H1 (cell line): ENCODE results near the gene NAV2. TPM values are rescaled to one million over a fixed set of nuclear protein-coding genes. Genes with fewer than 3 reads are reported as not detected.

Experiments used
- CTCF ChIA-PET: fragments of 300-600 bp; sonication (Branson Sonifier 250); formaldehyde crosslinking; loops from one replicate; lab custom pipeline; 2021; ENCODE audit not compliant: partially characterized antibody; lab: Charles Lee
- POLR2A ChIA-PET: fragments of 300-600 bp; sonication (Branson Sonifier 250); formaldehyde crosslinking; loops from one replicate; lab custom pipeline; 2021; ENCODE audit warnings: inconsistent platforms; ENCODE audit not compliant: partially characterized antibody; lab: Charles Lee
- DNase-seq, 2 experiments: peaks; one replicate each; pipeline versions ENCODE4 v3.0.0 to v3.0.0-alpha.2; 2010 to 2022; ENCODE audit warnings: low spot score in 2 of 2, low read depth in 1 of 2, mixed read lengths in 1 of 2
- FAIRE-seq: peaks from 2 replicates; lab custom pipeline; 2011; peaks lifted over from hg19 to GRCh38; lab: Jason Lieb, UNC
- H2AFZ ChIP-seq: 2 replicates; pipeline ENCODE4 v1.8.1; 2012; ENCODE audit warnings: low read length, inconsistent platforms
- H2AK5ac ChIP-seq: 2 replicates; pipeline ENCODE4 v1.6.1; 2013; ENCODE audit warnings: low read depth, low read length
- H2BK120ac ChIP-seq: replicated peaks from 2 replicates; pipeline ENCODE3; 2013; ENCODE audit warnings: low read depth, low read length, inconsistent platforms
- H2BK12ac ChIP-seq: 2 replicates; pipeline ENCODE4 v1.6.1; 2013; ENCODE audit warnings: low read depth, low read length
- H2BK15ac ChIP-seq: 2 replicates; pipeline ENCODE4 v1.6.1; 2013; ENCODE audit warnings: low read length
- H2BK20ac ChIP-seq: 2 replicates; pipeline ENCODE4 v1.6.1; 2013; ENCODE audit warnings: low read length
- H2BK5ac ChIP-seq: 2 replicates; pipeline ENCODE4 v1.6.1; 2013; ENCODE audit warnings: low read depth, low read length
- H3K14ac ChIP-seq: 2 replicates; pipeline ENCODE4 v1.6.1; 2013; ENCODE audit warnings: inconsistent platforms; ENCODE audit not compliant: insufficient read length
- H3K18ac ChIP-seq: 2 replicates; pipeline ENCODE4 v1.6.1; 2013; ENCODE audit warnings: low read length; ENCODE audit errors: extremely low read depth
- H3K23ac ChIP-seq: 2 replicates; pipeline ENCODE4 v1.6.1; 2013; ENCODE audit warnings: inconsistent platforms; ENCODE audit not compliant: insufficient read length
- H3K23me2 ChIP-seq: 2 replicates; pipeline ENCODE4 v1.6.1; 2013; ENCODE audit warnings: low read depth, low read length
- H3K27ac ChIP-seq: 2 replicates; pipeline ENCODE4 v1.6.1; 2011; ENCODE audit warnings: low read depth, low read length, inconsistent platforms
- H3K27me3 ChIP-seq, 4 experiments: replicated peaks in 1 of 4; 1 replicate in 1 of 4; 2 replicates in 3 of 4; pipeline versions ENCODE4 v1.6.1 to v1.8.1; 2011 to 2013; ENCODE audit warnings: low read length in 3 of 4, mild to moderate bottlenecking in 3 of 4, inconsistent platforms in 2 of 4, mixed read lengths in 2 of 4, moderate library complexity in 1 of 4; ENCODE audit not compliant: control insufficient read depth in 3 of 4, insufficient read depth in 3 of 4; ENCODE audit errors: extremely low read depth in 1 of 4
- H3K36me3 ChIP-seq, 4 experiments: 2 replicates each; pipeline versions ENCODE4 v1.6.1 to v1.8.1; 2011 to 2013; ENCODE audit warnings: mild to moderate bottlenecking in 4 of 4, low read length in 3 of 4, moderate library complexity in 2 of 4, control low read depth in 1 of 4, inconsistent platforms in 1 of 4; ENCODE audit not compliant: insufficient read depth in 4 of 4, control insufficient read depth in 2 of 4
- H3K4ac ChIP-seq: replicated peaks from 2 replicates; pipeline ENCODE3; 2013; ENCODE audit warnings: low read length, low read depth, mixed read lengths, inconsistent platforms; ENCODE audit not compliant: insufficient read length
- H3K4me1 ChIP-seq, 4 experiments: replicated peaks in 1 of 4; 1 replicate in 1 of 4; 2 replicates in 3 of 4; pipeline versions ENCODE4 v1.6.1 to v1.8.1; 2011 to 2013; ENCODE audit warnings: low read length in 3 of 4, inconsistent platforms in 2 of 4, mixed read lengths in 1 of 4; ENCODE audit not compliant: insufficient read depth in 4 of 4, control insufficient read depth in 3 of 4
- H3K4me2 ChIP-seq, 2 experiments: 2 replicates each; pipeline versions ENCODE4 v1.6.1 to v1.8.1; 2011 to 2013; ENCODE audit warnings: low read depth in 2 of 2, low read length in 2 of 2, control low read depth in 1 of 2, inconsistent platforms in 1 of 2, mild to moderate bottlenecking in 1 of 2; ENCODE audit not compliant: insufficient read depth in 1 of 2
- H3K4me3 ChIP-seq, 4 experiments: fragments of 200-600, 300-600 bp in 1 of 4; sonication (generic), shearing (Covaris generic), sonication (Bioruptor Twin) in 1 of 4; 2 replicates each; pipeline versions ENCODE4 v1.5.1 to v1.8.1; 2011 to 2016; ENCODE audit warnings: low read length in 4 of 4, low read depth in 3 of 4, control low read depth in 2 of 4, inconsistent platforms in 2 of 4, mild to moderate bottlenecking in 2 of 4, mixed read lengths in 1 of 4, moderate library complexity in 1 of 4; ENCODE audit not compliant: insufficient read depth in 2 of 4; ENCODE audit errors: extremely low read depth in 1 of 4
- H3K56ac ChIP-seq: replicated peaks from 2 replicates; pipeline ENCODE3; 2013; ENCODE audit warnings: low read depth, mild to moderate bottlenecking, mixed read lengths, low read length, inconsistent platforms; ENCODE audit not compliant: insufficient read length
- H3K79me1 ChIP-seq: 2 replicates; pipeline ENCODE4 v1.6.1; 2013; ENCODE audit warnings: low read depth, low read length, control low read depth
- H3K79me2 ChIP-seq, 2 experiments: 2 replicates each; pipeline versions ENCODE4 v1.6.1 to v1.8.1; 2012 to 2013; ENCODE audit warnings: low read length in 2 of 2, mild to moderate bottlenecking in 2 of 2, inconsistent platforms in 1 of 2; ENCODE audit not compliant: insufficient read depth in 2 of 2, control insufficient read depth in 1 of 2
- H3K9ac ChIP-seq, 4 experiments: replicated peaks in 1 of 4; 1 replicate in 1 of 4; 2 replicates in 3 of 4; pipeline versions ENCODE4 v1.6.1 to v1.8.1; 2011 to 2013; ENCODE audit warnings: low read depth in 3 of 4, low read length in 3 of 4, control low read depth in 2 of 4, mild to moderate bottlenecking in 2 of 4, moderate library complexity in 2 of 4, inconsistent platforms in 1 of 4; ENCODE audit errors: extremely low read depth in 1 of 4
- H3K9me3 ChIP-seq, 2 experiments: 2 replicates each; pipeline versions ENCODE4 v1.6.1 to v1.8.1; 2012 to 2013; ENCODE audit warnings: mild to moderate bottlenecking in 2 of 2, moderate library complexity in 2 of 2, control low read depth in 1 of 2, inconsistent platforms in 1 of 2, low read depth in 1 of 2, low read length in 1 of 2, mixed read lengths in 1 of 2; ENCODE audit not compliant: insufficient read depth in 2 of 2
- H4K20me1 ChIP-seq, 2 experiments: replicated peaks in 1 of 2; 2 replicates each; pipeline versions ENCODE3 to v1.8.1; 2011 to 2013; ENCODE audit warnings: inconsistent platforms in 2 of 2, low read length in 2 of 2, mild to moderate bottlenecking in 1 of 2; ENCODE audit not compliant: insufficient read depth in 2 of 2, control insufficient read depth in 1 of 2
- H4K5ac ChIP-seq: 2 replicates; pipeline ENCODE4 v1.6.1; 2013; ENCODE audit warnings: low read length, low read depth, mixed read lengths, inconsistent platforms; ENCODE audit not compliant: insufficient read length
- H4K8ac ChIP-seq: 2 replicates; pipeline ENCODE4 v1.8.0; 2013; ENCODE audit warnings: mild to moderate bottlenecking, moderate library complexity, low read length, inconsistent platforms; ENCODE audit not compliant: insufficient read depth; ENCODE audit errors: extremely low read depth
- H4K91ac ChIP-seq: replicated peaks from 2 replicates; pipeline ENCODE3; 2013; ENCODE audit warnings: low read length, mixed read lengths, inconsistent platforms; ENCODE audit not compliant: insufficient read length
- ATF2 ChIP-seq: IDR thresholded peaks from 2 replicates; pipeline ENCODE4 v1.6.1; 2012; ENCODE audit warnings: low read length, inconsistent platforms
- ATF3 ChIP-seq: IDR thresholded peaks from 2 replicates; pipeline ENCODE4 v1.6.1; 2011; ENCODE audit warnings: low read depth, mild to moderate bottlenecking, low read length; ENCODE audit not compliant: insufficient read depth
- JUN ChIP-seq: IDR thresholded peaks from 2 replicates; pipeline ENCODE4 v1.6.1; 2011; ENCODE audit warnings: low read depth, mild to moderate bottlenecking, improper control_type of control experiment, low read length
- KDM4A ChIP-seq: IDR thresholded peaks from one replicate; pipeline ENCODE4 v1.7.1; 2012; ENCODE audit warnings: low read depth, mild to moderate bottlenecking, moderate library complexity, low read length, inconsistent platforms; ENCODE audit not compliant: severe bottlenecking
- RNF2 ChIP-seq: fragments of 200-900, 300-1000 bp; sonication (generic); IDR thresholded peaks from 2 replicates; pipeline ENCODE4 v1.7.1; 2016; ENCODE audit warnings: borderline replicate concordance, low read depth, mild to moderate bottlenecking, antibody characterized with exemption, low read length; ENCODE audit not compliant: poor library complexity, severe bottlenecking; ENCODE audit errors: missing control alignments
- SIN3A ChIP-seq, 2 experiments: IDR thresholded peaks in 1 of 2; conservative IDR thresholded peaks in 1 of 2; 2 replicates each; pipeline ENCODE4 v1.6.1; 2011 to 2012; ENCODE audit warnings: low read length in 2 of 2, improper control_type of control experiment in 1 of 2, low read depth in 1 of 2, mild to moderate bottlenecking in 1 of 2
- SP2 ChIP-seq: IDR thresholded peaks from 2 replicates; pipeline ENCODE4 v1.6.1; 2012; ENCODE audit warnings: mild to moderate bottlenecking, low read length, inconsistent platforms
- USF2 ChIP-seq: IDR thresholded peaks from 2 replicates; pipeline ENCODE4 v1.6.1; 2011; ENCODE audit warnings: low read length, improper control_type of control experiment
- WGBS, 2 experiments: shearing (Covaris generic) in 1 of 2; methylation state at CpG; one replicate each; pipeline versions ENCODE4 v1.1.6 to v1.1.7; 2013 to 2015; ENCODE audit warnings: low lambda C conversion rate in 2 of 2, mixed read lengths in 2 of 2, inconsistent platforms in 1 of 2, low coverage in 1 of 2, missing lambda C conversion rate in 1 of 2; ENCODE audit not compliant: insufficient replicate concordance in 2 of 2, insufficient coverage in 1 of 2, insufficient read length in 1 of 2; ENCODE audit errors: extremely low coverage in 1 of 2, missing lambda C conversion rate in 1 of 2; 5-methylcytosine and 5-hydroxymethylcytosine counted together
- polyA plus RNA-seq, 7 experiments: library from polyadenylated mRNA; depleted of rRNA in 3 of 7; stranded (reverse) in 5 of 7; unstranded in 2 of 7; fragments of >200 nt in 5 of 7; fragments of 200-250 nt in 2 of 7; gene quantifications; 1 replicate in 5 of 7; 2 replicates in 1 of 7; 4 replicates in 1 of 7; pipeline versions ENCODE4 v1.2.1 to v1.2.3, GENCODE V29; 2011 to 2013; ENCODE audit warnings: missing spikeins in 2 of 7, mixed read lengths in 2 of 7
- total RNA-seq: library from RNA; stranded (reverse); fragmentation: NEBNext Ultra II Directional; extraction: Animal tissue kit (Norgen Biotek cat#: 25700); gene quantifications from 2 replicates; pipeline ENCODE4 v1.2.1, GENCODE V29; 2021

NAV2 gene
- total and polyA plus RNA-seq, 2 of the 8 experiments (the other 6 are each of a cell fraction or from before 2014, with no cell fraction given) = 35.6 to 73.6 TPM

GRCh38 chr11:20134991-20135736 is 422.5 kb downstream of the NAV2 start:
- Histone ChIP-seq H3K27me3 (peaks cover 8 to 24% (median 17%) of the 10 kb centered on the region in 4 experiments), H2BK120ac (no peak overlapping the region), H2BK20ac (no peak overlapping the region), H3K4me1 (peaks cover 0 to 5% (median 0%) of the 10 kb centered on the region in 4 experiments; a peak in 4 of 7 replicates), H3K9ac (no peak overlapping the region), H4K20me1 (no peaks in the 10 kb centered on the region), H3K27ac (no peak overlapping the region), H3K14ac (no peak overlapping the region), H4K5ac (no peak overlapping the region), H3K23me2 (peaks cover 7% of the 10 kb centered on the region; the same call in 1 of the 2 replicates), H3K4me2 (no peak overlapping the region), H4K8ac (no peak overlapping the region), H3K4ac (no peak overlapping the region), H3K79me1 (no peaks in the 10 kb centered on the region), H2BK5ac (no peak overlapping the region), H3K79me2 (no peaks in the 10 kb centered on the region), H2AK5ac (no peak overlapping the region), H2AFZ (no peak overlapping the region), H2BK12ac (no peak overlapping the region), H2BK15ac (no peak overlapping the region), H3K56ac (no peak overlapping the region), H3K4me3 (no peak overlapping the region), H3K23ac (no peak overlapping the region), H3K36me3 (no peaks in the 10 kb centered on the region), H3K9me3 (no peaks in the 10 kb centered on the region), H4K91ac (no peak overlapping the region), H3K18ac (no peak overlapping the region)
- WGBS, 2 experiments = 91% methylated on average over 5 of the region's 5 CpGs; no CpG with 5 or more reads in 1 of the 2 experiments
- CTCF ChIA-PET = interaction anchor here (0.6 to 7.4 kb wide), 12 partner anchors 7 to 993 kb away, joined by 3 to 102 read pairs (median 4); no protein-coding TSS in a partner anchor
- DNase-seq = no peak
- no peak for FAIRE-seq
- POLR2A ChIA-PET = no interaction called here
- TF ChIP-seq ATF3 (no peak), KDM4A (no peak), SIN3A (conservative IDR thresholded peaks at IDR 0.05 in 1 of 2, IDR thresholded peaks at IDR 0.05 in 1 of 2; ENCODE audit: low read depth in 1 of 2, low read length in 2 of 2) (no peak), JUN (no peak), SP2 (no peak), USF2 (no peak), RNF2 (no peak), ATF2 (no peak)
